Measurements from ENCODE around the gene PARD6B. TPM values are rescaled to one million over a fixed set of nuclear protein-coding genes. Genes with fewer than 3 reads are reported as not detected.

PARD6B gene
- polyA plus RNA-seq, 1 of the 3 experiments (the other 2 are of a cell fraction): 0.49 TPM

DNA sequence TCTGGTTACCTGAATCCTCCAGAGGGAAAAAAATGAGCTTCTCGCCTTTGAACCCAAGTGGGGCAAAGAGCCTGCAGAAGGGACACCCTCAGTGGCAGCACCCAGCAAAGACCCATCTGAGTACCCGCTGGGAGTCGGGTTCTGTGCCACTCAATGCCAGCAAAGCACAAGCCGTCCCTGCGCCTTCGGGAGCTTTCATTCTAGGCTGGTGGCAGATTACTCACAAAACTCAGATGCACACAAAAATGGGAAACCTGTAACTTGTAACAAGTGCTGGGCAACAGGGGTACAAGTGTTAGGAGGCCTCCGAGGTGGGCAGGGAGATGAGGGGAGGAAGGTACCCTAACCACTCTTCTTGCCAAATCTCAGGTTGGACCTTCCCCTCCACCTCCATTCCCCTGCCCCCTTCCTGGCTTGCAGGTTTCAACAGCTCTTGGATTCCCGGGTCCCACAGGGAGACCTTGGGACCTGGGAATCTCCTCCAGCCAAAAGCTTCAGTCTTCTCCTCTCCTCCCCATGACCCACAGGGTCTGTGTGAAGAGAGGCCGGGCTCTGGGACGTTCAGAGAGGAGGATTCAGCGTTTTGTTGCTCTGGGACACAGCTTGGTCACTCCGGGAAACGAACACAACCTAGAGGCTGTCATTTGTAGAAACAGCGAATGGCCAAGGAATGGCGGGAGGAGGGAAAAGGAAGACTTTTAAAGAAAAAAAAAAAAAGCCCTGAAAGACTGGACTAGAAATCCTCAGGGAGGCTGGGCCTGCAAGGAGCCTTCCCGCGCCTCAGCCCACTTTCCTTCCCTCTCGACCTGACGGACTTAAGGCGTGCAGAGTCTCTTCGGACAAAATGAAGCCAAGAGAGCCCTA is 1.2 kb upstream of the PARD6B start:
- 61% methylated on average over 21 of the region's 21 CpGs for WGBS (ENCODE audit: low lambda C conversion rate)
- POLR2A ChIA-PET: no interaction called here
- no peaks in the 10 kb centered on the region for H3K9me3 ChIP-seq
- H3K27ac ChIP-seq (ENCODE audit: low read depth in 2 of 2, low read length in 1 of 2): peak overlapping the region in 1 of 2 experiments; percentile 62; a peak in 1 of 4 replicates
- H3K9ac ChIP-seq: peak overlapping the region; percentile 48
- H4K20me1 ChIP-seq (ENCODE audit: insufficient read depth): no peaks in the 10 kb centered on the region
- peak overlapping the region; percentile 74 to 90 for H3K4me3 ChIP-seq (ENCODE audit: low read depth in 2 of 2, low read length in 1 of 2)
- CTCF ChIA-PET: interaction anchor here (1.3 to 2.1 kb wide), 5 partner anchors 10 to 67 kb away, joined by 4 to 8 read pairs (median 5); partner anchors contain the start of gene BCAS4
- TF ChIP-seq, protein P1, sequence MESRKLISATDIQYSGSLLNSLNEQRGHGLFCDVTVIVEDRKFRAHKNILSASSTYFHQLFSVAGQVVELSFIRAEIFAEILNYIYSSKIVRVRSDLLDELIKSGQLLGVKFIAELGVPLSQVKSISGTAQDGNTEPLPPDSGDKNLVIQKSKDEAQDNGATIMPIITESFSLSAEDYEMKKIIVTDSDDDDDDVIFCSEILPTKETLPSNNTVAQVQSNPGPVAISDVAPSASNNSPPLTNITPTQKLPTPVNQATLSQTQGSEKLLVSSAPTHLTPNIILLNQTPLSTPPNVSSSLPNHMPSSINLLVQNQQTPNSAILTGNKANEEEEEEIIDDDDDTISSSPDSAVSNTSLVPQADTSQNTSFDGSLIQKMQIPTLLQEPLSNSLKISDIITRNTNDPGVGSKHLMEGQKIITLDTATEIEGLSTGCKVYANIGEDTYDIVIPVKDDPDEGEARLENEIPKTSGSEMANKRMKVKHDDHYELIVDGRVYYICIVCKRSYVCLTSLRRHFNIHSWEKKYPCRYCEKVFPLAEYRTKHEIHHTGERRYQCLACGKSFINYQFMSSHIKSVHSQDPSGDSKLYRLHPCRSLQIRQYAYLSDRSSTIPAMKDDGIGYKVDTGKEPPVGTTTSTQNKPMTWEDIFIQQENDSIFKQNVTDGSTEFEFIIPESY (IDR thresholded peaks at IDR 0.05; ENCODE audit: borderline replicate concordance, low read depth): no peak
- TF ChIP-seq YY1 (IDR thresholded peaks at IDR 0.05; ENCODE audit: low read depth) (no peak), NRF1 (IDR thresholded peaks at IDR 0.05; ENCODE audit: low read depth, low read length) (no peak), TEAD4 (IDR thresholded peaks at IDR 0.05; ENCODE audit: borderline replicate concordance, insufficient read depth) (no peak), GATA2 (CRISPR knock-in tag; IDR thresholded peaks at IDR 0.05) (no peak), MEF2A (IDR thresholded peaks at IDR 0.05; ENCODE audit: borderline replicate concordance, low read depth) (no peak), TCF12 (IDR thresholded peaks at IDR 0.05) (no peak), RAD21 (IDR thresholded peaks at IDR 0.05; ENCODE audit: low read length) (no peak), NFIC (IDR thresholded peaks at IDR 0.05; ENCODE audit: borderline replicate concordance) (no peak), POLR2AphosphoS5 (IDR thresholded peaks at IDR 0.05; ENCODE audit: low read depth, low read length) (no peak), TAF1 (IDR thresholded peaks at IDR 0.05; ENCODE audit: borderline replicate concordance, low read depth, low read length) (no peak)
- TF ChIP-seq, protein P2, sequence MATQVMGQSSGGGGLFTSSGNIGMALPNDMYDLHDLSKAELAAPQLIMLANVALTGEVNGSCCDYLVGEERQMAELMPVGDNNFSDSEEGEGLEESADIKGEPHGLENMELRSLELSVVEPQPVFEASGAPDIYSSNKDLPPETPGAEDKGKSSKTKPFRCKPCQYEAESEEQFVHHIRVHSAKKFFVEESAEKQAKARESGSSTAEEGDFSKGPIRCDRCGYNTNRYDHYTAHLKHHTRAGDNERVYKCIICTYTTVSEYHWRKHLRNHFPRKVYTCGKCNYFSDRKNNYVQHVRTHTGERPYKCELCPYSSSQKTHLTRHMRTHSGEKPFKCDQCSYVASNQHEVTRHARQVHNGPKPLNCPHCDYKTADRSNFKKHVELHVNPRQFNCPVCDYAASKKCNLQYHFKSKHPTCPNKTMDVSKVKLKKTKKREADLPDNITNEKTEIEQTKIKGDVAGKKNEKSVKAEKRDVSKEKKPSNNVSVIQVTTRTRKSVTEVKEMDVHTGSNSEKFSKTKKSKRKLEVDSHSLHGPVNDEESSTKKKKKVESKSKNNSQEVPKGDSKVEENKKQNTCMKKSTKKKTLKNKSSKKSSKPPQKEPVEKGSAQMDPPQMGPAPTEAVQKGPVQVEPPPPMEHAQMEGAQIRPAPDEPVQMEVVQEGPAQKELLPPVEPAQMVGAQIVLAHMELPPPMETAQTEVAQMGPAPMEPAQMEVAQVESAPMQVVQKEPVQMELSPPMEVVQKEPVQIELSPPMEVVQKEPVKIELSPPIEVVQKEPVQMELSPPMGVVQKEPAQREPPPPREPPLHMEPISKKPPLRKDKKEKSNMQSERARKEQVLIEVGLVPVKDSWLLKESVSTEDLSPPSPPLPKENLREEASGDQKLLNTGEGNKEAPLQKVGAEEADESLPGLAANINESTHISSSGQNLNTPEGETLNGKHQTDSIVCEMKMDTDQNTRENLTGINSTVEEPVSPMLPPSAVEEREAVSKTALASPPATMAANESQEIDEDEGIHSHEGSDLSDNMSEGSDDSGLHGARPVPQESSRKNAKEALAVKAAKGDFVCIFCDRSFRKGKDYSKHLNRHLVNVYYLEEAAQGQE (IDR thresholded peaks at IDR 0.05; ENCODE audit: low read depth, low read length): no peak
- TF ChIP-seq, protein P3, sequence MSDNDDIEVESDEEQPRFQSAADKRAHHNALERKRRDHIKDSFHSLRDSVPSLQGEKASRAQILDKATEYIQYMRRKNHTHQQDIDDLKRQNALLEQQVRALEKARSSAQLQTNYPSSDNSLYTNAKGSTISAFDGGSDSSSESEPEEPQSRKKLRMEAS (IDR thresholded peaks at IDR 0.05; ENCODE audit: low read depth): no peak
- TF ChIP-seq, protein P4, sequence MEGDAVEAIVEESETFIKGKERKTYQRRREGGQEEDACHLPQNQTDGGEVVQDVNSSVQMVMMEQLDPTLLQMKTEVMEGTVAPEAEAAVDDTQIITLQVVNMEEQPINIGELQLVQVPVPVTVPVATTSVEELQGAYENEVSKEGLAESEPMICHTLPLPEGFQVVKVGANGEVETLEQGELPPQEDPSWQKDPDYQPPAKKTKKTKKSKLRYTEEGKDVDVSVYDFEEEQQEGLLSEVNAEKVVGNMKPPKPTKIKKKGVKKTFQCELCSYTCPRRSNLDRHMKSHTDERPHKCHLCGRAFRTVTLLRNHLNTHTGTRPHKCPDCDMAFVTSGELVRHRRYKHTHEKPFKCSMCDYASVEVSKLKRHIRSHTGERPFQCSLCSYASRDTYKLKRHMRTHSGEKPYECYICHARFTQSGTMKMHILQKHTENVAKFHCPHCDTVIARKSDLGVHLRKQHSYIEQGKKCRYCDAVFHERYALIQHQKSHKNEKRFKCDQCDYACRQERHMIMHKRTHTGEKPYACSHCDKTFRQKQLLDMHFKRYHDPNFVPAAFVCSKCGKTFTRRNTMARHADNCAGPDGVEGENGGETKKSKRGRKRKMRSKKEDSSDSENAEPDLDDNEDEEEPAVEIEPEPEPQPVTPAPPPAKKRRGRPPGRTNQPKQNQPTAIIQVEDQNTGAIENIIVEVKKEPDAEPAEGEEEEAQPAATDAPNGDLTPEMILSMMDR (IDR thresholded peaks at IDR 0.05): no peak
- TF ChIP-seq, protein P5, sequence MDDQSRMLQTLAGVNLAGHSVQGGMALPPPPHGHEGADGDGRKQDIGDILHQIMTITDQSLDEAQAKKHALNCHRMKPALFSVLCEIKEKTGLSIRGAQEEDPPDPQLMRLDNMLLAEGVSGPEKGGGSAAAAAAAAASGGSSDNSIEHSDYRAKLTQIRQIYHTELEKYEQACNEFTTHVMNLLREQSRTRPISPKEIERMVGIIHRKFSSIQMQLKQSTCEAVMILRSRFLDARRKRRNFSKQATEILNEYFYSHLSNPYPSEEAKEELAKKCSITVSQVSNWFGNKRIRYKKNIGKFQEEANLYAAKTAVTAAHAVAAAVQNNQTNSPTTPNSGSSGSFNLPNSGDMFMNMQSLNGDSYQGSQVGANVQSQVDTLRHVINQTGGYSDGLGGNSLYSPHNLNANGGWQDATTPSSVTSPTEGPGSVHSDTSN (IDR thresholded peaks at IDR 0.05): no peak
- H3K9me2 ChIP-seq: no peaks in the 10 kb centered on the region
- no peaks in the 10 kb centered on the region for H3K79me2 ChIP-seq (ENCODE audit: insufficient read depth)
- no peaks in the 10 kb centered on the region for H3K27me3 ChIP-seq (ENCODE audit: insufficient read depth)
- H3K4me1 ChIP-seq (ENCODE audit: control insufficient read depth in 1 of 2, insufficient read depth in 2 of 2, low read depth in 1 of 2, low read length in 1 of 2): peaks cover 10 to 12% of the 10 kb centered on the region in 2 experiments
- peak; percentile 28 for DNase-seq
- no peaks in the 10 kb centered on the region for H3K36me3 ChIP-seq (replicated peaks in 1 of 2; ENCODE audit: control insufficient read depth in 1 of 2, insufficient read depth in 2 of 2, low read length in 1 of 2)
- H3F3A ChIP-seq (replicated peaks; ENCODE audit: insufficient read depth): peaks cover 12% of the 10 kb centered on the region
- peak overlapping the region; percentile 96; the same call in 1 of the 2 replicates for H2AFZ ChIP-seq (ENCODE audit: low read depth)
- peak overlapping the region; percentile 88 for H3K4me2 ChIP-seq
